GM19099 (cell line): ENCODE results near the gene IL17RE.

ENCODE experiments used
- POLR2A ChIP-seq: IDR thresholded peaks from 3 replicates; pipeline ENCODE4 v1.6.1; 2011; ENCODE audit warnings: low read depth; ENCODE audit not compliant: insufficient read length; ENCODE audit errors: extremely low read depth

IL17RE gene

GRCh38 chr3:9955067-9955502, 52.4 kb downstream of the IL17RE start:
- TF ChIP-seq POLR2A = no peak

DNA sequence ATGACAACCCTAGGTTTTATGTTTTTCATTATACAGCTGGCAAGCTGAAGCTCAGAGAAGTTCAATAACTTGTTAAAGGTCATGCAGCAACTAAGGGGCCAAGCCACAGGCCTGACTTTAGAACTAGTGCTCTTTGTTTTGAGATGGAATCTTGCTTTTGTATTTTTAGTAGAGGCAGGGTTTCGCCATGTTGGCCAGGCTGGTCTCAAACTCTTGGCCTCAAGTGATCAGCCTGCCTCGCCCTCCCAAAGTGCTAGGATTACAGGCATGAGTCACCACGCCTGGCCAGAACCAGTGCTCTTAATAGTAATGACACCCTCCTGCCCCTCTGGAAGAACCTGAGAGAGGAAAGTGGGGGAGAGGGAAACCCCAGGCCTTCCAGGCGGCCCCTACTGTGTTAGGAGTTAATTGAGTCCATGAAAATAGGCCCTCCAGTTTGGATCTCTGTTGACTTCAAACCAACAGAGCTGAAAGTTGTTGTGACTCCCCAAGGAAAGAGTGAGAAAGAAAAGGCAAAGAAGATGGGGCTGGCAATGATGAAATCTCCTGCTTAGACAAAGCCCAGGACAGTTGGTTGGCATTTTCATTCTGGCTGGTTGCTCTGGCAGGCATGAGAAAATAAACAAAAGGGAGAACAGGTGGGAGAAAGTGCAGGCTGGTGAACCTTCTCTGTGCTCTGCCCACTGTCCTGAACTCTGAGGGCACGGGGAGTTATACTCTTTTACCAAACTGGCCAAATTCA, 53.1 kb downstream of the IL17RE start:
- no peak for TF ChIP-seq POLR2A

DNA sequence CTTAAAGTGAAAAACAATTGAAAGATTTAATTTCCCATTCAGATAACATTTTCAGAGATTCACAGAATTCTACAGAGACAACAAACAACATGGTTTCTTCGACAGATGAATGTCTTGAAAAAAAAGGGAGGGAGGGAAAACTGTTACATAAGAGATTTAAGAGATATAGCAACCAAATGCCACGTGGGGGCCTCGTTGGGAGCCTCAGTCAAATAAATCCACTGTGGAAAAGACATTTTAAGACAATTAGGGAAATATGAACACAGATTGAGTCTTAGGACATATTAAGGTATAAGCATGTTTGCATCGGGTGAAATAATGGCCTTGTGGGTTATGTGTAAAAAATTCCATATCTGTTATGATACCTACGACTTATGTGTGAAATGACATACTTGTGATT, 54.6 kb downstream of the IL17RE start:
- TF ChIP-seq POLR2A = no peak

DNA sequence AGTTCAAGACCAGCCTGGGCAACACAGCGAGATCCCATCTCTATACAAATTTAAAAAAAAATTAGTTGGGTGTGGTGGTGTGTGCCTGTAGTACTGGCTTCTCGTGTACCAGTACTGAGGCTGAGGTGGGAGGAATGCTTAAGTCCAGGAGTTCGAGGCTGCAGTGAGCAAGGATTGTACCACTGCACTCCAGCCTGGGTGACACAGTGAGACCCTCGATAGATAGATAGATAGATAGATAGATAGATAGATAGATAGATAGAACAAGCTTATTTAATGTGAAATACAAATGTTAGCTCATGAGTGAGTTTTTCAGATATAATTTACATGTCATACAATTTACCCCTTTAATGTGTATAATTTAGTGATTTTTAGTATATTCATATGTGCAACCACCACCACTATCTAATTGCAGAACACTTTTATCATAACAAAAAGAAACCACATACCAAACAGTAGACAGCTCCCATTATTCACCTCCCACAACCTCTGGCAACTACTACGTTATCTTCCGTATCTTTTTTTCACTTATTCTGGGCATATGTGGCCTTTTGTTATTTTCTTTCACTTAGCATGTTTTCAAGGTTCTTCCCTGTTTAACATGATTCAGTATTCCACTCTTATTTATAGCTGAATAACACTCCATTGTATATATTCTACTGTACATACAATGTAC, 62.7 kb downstream of the IL17RE start:
- no peak for TF ChIP-seq POLR2A
